ENCODE data around the gene XPA.
"Not testable (repeated sequence)": the region's sequence is repeated elsewhere in the genome, so short reads cannot be mapped to it uniquely, and the experiment has no call there.

Gene XPA

DNA sequence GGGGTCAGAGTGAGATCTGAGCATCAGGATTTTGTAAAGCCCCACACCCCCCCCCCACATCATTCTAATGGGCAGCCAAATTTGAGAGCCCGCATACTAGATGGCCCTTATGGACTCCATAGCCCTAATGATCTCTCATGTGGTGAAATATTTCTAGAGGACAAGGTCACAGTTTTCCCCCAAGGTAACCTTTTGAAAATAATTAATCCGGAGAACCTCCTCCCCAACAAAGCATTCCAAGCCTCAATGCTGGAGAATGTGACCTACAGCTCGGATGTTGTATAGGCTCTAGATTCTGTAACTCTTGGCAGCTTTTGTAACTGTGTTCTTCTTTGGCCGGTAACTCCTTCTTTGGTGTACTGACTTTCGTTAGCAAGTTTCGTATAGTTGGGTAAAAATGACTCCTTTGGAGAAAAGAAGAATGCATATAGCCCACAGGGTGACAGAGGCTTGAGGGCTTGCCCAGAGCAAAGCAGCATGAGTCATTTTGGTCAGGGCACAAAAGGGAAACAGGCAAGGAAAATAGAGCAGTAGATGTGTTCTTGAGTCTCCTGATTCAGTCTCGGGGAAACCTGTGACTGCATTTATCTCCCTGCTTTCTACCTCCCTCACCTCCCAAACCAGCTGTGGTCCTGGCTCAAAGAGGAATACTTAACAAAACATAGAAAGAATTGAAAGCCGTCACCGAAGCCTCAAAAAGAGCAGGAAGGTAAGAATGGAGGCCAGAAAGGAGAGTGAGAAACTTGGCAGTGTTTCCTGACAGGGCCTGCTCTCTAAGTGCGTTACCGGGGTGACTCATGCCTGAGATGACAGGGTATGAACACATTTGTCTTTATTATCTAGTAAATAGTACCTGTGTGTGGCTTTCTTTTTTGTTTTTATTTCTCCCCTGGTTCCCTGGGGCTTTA is 6.6 kb upstream of the XPA start:
- DNase-seq = no peak

DNA sequence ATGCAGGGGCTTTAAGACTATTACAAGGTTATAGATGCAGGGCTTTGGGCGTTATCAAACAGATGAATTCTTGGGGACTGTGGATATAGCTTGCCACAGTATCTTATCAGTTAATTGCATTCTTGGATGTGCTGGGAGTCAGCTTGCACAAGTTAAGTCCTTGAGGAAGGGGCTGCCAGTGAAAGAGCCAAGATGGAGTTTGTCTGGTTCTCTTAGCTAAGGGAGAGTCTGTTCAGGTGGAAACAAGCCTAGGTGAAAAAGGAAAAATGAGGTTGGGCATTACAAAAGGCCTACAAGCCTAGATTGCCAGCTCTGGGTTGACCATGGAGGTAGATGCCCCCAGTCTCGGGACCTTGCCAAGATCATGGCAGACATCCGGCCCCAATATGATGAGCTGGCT is 2.7 kb upstream of the XPA start:
- DNase-seq = not testable (repeated sequence)

DNA sequence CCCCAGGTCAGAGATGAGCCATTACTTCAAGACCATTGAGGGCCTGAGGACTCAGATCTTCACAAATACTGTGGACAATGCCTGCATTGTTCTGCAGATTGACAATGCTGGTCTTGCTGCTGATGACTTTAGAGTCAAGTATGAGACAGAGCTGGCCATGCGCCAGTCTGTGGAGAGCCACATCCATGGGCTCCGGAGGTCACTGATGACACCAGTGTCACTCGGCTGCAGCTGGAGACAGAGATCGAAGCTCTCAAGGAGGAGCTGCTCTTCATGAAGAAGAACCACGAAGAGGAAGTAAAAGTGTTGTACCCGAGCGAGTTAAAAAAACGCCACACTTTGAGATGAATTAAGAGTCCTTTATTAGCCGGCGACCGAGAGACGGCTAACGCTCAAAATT is 2.1 kb upstream of the XPA start:
- peak; percentile 33 for DNase-seq

DNA sequence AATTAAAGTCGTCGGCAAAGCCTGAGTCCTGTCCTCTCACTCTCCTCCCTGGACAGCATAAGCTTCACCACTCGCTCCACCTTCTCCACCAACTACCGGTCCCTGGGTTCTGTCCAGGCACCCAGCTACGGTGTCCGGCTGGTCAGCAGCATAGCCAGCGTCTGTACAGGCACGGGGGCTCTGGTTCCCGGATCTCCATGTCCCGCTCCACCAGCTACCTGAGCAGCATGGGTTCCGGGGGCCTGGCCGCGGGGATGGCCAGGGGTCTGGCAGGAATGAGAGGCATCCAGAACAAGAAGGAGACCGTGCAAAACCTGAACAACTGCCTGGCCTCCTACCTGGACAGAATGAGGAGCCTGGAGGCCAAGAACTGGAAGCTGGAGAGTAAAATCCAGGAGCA is 1.7 kb upstream of the XPA start:
- no peak for DNase-seq

DNA sequence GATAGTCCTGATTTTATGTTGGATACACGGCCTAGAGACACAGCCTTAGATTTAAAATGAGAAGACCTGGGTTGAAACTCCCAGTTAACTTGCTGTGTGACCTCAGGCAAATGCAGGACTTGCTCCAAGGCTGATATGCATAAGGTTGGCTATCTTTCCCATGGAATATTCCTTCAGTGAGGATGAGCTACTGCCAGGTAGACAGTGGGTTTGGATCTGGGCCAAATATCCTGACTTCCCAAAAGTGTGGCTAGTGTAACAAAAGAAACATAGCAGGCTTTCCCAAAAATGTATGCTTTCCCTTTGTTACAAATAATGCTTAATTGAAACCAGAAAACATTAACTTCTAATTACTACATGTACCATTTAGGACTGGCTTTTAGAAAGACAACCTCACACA is 697 bp upstream of the XPA start:
- no peak for DNase-seq

DNA sequence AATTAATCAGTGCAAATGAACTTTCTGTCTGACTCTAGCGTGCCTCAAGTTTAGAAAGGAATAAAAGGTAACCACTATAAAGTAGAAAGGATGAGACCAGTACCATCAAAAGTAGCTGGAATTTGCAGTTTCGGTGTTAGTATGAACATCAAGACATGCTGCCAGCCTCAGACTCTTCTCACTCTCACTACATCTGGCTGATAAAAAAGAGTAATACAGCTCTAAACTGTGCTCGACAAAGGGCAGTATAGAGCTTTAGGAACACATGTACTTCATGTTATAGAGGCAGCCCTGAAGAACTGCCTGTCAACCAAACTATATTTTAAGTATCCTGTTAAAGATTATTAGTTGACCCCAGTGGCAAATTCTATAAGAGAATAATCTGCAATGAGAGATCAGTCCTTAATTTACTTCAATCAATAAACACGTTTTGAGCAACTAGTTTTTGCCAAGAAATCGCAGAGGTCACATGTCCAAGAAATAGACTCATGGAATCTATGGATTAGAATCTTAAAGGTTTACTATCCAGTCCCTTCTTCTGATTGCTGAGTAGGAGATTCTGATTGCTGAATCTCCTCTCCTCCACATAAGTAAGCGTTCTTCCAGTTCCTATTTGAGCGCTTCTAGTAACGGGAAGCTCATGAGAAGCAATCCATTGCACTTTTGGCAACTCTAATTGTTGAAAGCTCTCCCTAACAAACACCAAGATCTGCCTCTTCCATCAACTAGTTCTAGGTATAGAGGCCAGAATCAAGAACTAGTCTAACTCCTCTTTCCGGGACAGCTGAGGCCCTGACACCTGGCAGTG is 941 bp downstream of the XPA start:
- peak; percentile 73 for DNase-seq

DNA sequence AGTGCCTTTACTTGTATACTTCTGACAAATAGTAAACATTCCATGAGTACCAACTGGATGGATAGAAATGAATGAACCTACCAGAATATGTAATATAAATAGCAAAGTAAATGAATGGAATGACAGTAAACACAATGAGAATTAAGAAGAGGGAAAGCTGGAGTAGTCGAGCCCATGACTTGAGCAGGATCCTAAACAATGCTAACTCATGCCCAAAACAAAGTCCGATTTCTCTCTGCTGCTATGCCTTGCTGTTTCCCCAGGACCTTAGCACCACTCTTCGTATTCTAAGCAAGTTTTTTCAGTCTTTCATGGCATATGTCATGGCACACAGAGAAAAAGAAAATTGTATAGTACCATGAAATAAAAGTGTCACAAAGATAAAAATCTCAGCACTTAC is 1.8 kb downstream of the XPA start:
- no peak for DNase-seq

DNA sequence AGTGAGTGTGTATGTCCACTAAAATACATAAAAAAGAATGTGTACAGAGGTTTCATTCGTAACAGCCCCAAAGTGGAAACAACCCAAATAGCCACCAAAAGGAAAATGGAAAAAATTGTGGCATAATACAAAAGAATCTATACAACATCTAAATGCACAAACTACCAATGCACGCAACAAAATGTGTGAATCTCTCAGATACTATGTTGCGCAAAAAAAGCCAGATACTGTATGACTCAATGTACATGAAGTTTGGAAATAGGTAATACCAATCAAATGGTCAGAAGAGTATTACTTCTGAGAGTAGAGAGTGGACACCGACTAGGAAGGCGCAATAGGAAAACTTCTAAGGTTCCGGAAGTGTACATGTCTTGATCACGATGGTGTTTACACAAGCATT is 2.4 kb downstream of the XPA start:
- no peak for DNase-seq

DNA sequence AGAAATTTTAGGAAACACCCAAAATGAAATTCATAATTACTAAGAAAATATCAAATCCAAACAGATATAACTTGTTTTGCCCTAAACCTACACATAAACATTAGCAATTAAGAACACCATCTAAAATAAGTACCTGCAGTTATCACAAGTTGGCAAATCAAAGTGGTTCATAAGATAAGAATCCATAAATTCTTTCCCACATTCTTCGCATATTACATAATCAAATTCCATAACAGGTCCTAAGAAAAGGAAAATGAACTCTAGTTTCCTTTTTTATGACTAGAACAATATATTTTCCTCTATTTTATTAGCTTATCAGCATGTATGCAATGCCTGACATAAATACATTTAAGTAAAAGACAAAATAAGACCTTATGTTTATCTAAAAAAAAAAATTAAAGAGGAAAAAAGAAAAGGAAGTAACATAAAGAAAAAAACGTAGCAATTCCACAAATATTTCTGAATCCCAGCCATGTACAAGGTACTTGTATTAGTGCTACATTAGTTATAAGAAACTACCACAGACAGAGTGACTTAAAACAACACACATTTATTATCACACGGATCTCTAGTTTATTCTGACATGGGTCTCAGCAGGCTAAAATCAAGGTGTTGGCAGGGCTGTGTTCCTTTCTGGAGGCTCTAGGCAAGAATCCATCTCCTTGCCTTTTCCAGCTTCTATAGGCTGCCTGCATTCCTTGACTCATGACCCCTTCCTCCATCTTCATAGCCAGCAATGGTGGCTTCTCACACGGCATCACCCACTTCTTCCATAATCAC is 7.5 kb downstream of the XPA start:
- DNase-seq = no peak

DNA sequence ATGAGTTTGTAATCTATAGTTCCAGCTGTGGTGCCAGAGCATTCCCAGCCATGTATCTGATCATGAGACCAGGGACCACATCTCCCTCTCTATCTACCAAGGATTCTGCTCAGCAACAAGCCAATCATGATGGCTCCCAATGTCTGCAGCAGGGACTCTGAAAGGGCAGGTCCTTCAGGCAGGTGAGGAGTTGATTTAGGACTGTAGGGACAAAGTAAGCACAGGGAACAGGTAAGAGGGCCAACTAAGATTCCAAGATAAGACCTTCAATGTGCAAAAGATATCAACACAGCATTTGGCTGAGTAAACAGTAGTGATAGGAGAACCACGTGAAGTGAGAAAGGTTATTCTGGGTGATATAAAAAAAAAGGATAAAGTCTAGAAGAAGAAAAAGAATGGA is 8.5 kb downstream of the XPA start:
- no peak for DNase-seq

DNA sequence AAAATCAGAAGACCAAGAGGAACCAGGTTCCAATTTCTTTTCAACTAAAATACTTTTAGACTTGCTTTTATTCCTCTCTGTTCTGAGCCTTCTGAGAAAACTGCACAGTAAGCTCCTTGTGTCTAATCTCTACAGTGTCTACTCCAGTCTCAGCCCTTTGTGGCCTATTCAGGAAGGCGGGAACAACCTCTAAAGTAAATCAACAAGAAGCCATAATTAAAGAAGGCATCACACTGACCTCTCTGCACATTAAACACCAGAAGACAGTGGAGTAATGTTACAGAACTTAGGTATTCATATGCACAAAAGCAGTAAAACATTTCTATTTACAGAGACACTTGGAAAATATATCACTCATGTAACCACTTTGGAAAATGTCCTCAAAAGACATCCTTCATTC is 14.9 kb downstream of the XPA start:
- DNase-seq = no peak

DNA sequence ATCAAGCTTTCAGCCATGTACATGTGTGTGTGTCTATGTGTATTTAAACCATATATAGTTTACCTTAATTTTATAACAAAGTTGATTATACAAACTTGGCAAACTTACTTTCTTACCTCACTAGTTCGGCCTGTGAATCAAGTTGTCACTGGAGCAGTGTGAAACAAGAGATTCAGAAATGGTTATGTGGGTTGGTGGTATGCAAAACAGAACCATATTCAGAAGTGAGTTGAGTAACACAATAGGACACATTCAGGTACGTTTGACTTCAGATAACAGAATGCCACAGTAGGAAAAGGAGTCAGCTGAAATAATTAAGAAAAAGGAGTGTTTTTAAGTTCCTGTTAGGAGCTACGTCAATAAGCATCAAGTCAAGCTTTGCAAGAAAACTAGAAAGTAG is 21.5 kb downstream of the XPA start:
- no peak for DNase-seq

DNA sequence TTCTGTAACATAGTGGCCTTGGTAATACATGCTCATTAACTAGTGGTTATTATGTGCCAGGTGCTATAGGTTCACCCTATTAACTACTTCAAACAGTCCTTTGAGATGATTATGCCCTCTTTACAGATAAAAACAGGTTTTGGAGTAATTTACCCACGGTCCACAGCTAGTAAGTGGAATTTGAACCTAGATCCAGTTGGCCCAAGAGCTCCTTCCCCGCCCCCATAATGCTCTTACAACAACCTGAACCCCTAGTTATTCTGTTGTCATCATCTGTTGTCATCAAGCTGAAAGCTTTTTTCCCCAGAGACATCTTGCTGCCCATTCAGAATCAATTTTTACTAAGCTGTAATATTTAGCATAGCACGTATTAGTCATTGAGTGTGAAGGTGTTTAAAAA is 23.2 kb downstream of the XPA start:
- DNase-seq = no peak

DNA sequence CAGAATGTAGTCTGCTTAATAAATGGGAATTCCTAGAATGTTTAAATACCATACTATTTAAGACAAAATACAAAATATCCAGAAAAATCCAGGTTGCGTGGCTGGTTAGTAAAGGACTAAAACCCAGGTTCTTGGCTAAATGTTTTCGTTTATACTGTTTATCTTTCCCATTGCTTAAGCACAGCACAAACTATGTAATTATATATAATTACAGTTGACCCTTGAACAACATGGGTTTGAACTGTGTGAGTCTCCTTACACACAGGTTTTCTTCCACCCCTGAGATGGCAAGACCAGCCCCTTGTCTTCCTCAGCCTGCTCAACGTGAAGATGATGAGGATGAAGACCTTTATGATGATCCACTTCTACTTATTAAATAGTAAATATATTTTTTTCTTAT is 24.7 kb downstream of the XPA start:
- no peak for DNase-seq

DNA sequence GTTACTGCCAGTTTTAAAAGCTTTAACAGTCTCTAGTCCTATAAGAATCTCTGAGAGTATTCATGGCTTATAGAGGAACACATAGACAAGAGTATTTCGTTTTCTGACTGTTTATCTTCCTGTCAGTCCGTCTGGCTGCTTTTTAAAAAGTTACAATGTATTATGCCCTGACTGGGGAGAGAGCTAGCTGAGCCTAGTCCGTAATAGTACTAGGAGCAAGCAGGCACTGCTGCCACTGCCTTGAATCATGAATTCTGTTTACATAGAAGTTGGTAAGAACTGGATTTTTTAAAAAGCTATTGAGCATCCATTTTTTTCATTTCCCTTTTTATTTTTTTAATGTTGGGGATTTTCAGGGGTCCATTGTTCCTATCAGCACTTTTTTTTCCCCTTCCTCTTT is 26.6 kb downstream of the XPA start:
- no peak for DNase-seq

DNA sequence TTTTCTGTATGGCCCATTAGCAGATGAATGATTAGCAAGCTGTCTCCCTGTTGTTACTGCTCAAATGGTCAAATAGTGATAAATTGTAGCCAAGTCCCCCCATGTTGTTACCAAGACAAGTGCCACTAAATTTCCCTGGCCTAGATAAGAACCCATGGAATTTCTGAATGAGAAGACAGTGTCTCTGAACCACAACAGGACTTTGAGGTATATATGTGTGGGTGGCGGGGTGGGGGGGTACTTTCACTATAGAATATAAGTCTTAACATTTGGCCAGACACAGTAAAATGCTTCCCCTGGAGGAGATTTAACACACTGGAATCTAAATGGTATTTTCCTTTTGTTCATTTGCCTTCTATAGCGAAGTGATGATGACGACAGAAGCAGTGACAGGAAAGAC is 28.7 kb downstream of the XPA start:
- DNase-seq = no peak

DNA sequence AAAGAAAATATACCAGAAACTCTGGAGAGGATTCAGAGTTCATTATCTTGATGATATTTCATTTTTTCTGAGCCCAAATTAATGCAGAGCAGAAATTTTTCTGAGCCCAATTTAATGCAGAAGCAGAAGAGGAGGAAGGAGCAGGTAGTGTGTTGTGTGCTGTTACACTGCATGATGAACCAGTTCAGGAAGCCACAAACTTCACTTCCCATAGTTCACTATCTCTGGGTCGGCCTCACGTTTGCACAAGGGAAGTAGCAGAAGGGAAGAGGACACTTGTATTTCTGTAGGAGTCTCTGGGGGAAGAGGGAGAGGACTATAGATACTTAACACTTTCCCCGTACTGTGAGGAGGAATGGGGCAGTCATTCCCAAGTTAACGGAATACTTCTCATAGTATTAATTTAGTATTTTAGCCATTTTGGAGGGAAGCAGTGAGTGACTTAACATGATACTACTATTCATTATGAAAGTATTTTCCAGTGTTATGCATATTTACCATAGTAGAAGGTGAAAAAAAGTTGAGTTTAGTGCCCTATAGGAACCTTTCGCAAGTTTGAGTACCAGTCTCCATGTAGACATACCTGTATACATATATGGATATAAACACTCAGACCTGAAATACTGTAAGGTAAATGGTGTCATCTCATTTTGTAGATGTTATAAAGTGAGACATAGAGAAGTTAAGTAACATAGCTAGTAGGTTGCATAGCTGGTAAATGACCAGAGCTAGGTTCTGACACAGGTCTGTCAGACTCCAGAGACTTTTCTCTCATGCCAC is 30.0 kb downstream of the XPA start:
- no peak for DNase-seq

DNA sequence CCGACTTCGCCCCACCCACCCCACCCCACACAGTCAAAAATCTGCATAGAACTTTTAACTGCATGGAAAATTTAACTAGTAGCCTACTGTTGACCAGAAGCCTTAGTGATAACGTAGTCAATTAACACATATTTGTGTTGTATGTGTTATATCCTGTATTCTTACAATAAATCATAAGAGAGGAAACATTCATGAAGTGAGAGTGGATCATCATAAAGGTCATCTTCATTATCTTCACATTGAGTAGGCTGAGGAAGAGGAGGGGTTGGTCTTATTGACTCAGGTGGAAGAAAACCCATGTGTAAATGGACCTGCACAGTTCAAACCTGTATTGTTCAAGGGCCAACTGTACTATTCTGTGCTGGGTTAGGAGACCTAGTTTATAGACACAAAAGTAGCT is 31.4 kb downstream of the XPA start:
- no peak for DNase-seq

DNA sequence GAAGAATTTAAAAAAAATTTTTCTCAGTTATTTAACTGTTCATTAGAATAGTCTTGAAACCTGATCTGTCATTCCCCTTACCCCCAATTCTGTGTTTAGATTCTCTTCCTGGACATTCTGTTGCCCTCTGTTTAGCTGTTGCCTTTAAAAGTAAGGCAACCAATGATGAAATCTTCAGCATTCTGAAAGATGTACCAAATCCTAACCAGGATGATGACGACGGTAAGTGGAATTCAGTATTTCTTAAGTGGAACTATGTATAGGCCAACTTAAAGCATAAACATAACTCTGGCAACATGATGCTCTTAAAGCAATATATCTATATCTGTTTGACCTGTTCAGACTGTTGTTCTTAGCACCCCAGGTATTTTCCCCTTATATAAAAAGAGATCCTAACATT is 36.3 kb downstream of the XPA start:
- no peak for DNase-seq

DNA sequence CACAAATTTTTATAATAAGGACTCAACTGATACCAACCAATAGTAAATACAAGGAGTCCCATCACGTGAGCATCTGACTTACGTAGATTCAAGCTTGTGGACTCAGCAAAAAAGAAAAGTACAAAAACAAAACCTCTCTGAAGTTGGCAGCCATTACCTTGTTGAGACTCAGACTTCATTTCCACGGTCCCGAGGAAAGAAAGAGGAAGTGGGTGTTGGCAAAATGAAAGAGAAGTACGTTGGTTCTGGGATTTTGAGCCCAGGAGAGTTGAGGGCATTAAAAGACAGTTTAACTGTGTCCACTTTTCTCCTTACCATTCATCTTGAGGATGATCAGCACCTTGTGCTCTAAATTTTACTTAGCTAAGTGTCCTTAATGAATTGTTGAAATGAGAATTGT is 36.8 kb downstream of the XPA start:
- no peak for DNase-seq

DNA sequence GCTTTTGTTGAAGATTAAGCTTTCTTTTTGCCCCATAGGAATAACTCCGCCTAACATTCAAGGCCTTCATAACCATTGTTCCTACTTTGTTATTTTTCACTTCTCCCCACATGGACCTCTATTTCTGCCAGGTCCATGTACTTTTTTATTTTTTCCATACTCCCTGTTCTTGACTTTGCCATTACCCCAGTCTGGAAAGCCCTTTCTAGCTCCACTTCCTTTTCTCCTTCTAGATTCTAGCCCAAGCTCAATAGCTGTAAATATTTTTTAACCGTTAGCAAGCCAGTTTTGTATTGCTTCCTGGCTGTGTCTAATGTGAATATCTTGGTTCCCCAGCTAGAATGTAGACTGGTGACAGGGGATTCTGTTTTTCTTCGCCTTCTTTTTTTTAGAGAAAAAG is 37.4 kb downstream of the XPA start:
- DNase-seq = no peak

DNA sequence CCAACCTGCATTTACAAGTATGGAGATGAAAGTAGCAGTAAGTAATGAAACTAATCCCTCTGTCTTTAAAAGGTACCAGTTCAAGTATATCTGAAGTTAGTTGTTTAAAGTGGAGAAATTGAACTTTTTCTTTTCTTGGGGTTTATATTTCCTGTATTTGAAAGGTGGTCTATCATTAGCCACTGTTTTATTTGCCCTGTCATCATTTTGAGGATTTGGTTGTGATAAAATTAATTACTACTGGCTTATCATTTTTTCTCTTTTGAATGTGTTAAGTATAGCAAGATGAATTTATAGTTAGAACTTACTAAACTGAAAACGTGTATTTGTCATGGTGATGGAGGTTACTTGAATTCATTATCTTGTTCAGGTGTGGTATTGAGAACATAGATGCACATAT is 38.4 kb downstream of the XPA start:
- no peak for DNase-seq

DNA sequence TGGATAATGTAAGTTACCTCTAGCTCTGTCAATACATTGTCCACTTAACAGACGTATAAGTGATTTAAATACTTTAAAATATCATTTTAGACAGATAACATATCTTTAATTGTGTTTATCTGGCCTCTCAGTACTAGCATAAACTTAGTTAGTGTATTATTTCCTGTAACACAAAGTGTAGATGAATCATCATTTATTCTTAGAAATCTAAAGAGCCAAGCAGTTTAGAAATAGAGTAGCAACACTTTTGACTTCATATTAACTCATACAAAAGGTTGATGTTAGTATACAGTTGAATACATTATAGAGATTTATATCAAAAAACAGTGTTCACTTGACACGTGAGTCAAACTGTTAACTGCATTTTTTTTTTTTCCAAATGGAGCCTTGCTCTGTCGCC is 45.5 kb downstream of the XPA start:
- DNase-seq = no peak

Data from midbrain (tissue), 1 donor.